NCI-H2196 treated with DMSO at 0.1 percent for 48 hours (cell line): ENCODE data around the gene TTC3.

Experiments used
- DNase-seq: peaks from one replicate; lab custom pipeline; 2025; ENCODE audit not compliant: unreplicated experiment; lab: John Stamatoyannopoulos, UW

The TTC3 gene

GRCh38 chr21:37061926-37062592 lies 11.0 kb upstream of the TTC3 start:
- DNase-seq: no peak

GRCh38 chr21:37062593-37062935 lies 10.5 kb upstream of the TTC3 start:
- DNase-seq: no peak

GRCh38 chr21:37063433-37063832 lies 9.6 kb upstream of the TTC3 start:
- no peak for DNase-seq

- no peak for DNase-seq
These were observed 8.2 kb upstream of the TTC3 start for GRCh38 chr21:37064841-37065240.

- DNase-seq: no peak
These were observed 7.4 kb upstream of the TTC3 start for GRCh38 chr21:37065561-37066177.

- no peak for DNase-seq
These were observed 1.3 kb upstream of the TTC3 start for GRCh38 chr21:37071561-37072273.

GRCh38 chr21:37072274-37072987 lies 623 bp upstream of the TTC3 start:
- peak; percentile 66 for DNase-seq

- no peak for DNase-seq
These were observed 553 bp downstream of the TTC3 start for GRCh38 chr21:37073417-37074196.

- no peak for DNase-seq
These were observed 1.1 kb downstream of the TTC3 start for GRCh38 chr21:37074197-37074510.

GRCh38 chr21:37074546-37074945 lies 1.5 kb downstream of the TTC3 start:
- no peak for DNase-seq

- DNase-seq: no peak
These were observed 2.2 kb downstream of the TTC3 start for GRCh38 chr21:37075214-37075770.

- DNase-seq: no peak
These were observed 3.2 kb downstream of the TTC3 start for GRCh38 chr21:37076087-37076850.

GRCh38 chr21:37077403-37077802 lies 4.3 kb downstream of the TTC3 start:
- DNase-seq: no peak

GRCh38 chr21:37079211-37079824 lies 6.3 kb downstream of the TTC3 start:
- no peak for DNase-seq

- DNase-seq: no peak
These were observed 9.3 kb downstream of the TTC3 start for GRCh38 chr21:37082375-37082774.

- DNase-seq: no peak
These were observed 9.9 kb downstream of the TTC3 start for GRCh38 chr21:37082856-37083528.

GRCh38 chr21:37085726-37086125 lies 12.7 kb downstream of the TTC3 start:
- no peak for DNase-seq

GRCh38 chr21:37087188-37087587 lies 14.1 kb downstream of the TTC3 start:
- no peak for DNase-seq

- DNase-seq: no peak
These were observed 15.2 kb downstream of the TTC3 start for GRCh38 chr21:37088186-37088735.
